Right lobe of liver (tissue), 4 donors: ENCODE measurements around the gene B9D1.

Source experiments
- CTCF ChIP-seq, 4 donors: fragments of 200-600 bp in 3 of 4; fragments of 450-650 bp in 1 of 4; IDR thresholded peaks; one replicate each; pipeline versions ENCODE4 v1.5.1 to v1.8.0; 2016 to 2022; ENCODE audit warnings: antibody characterized with exemption in 4 of 4, mild to moderate bottlenecking in 2 of 4
- POLR2A ChIP-seq: fragments of 450-650 bp; IDR thresholded peaks from one replicate; pipeline ENCODE4 v1.6.1; 2017; ENCODE audit warnings: antibody characterized with exemption, mild to moderate bottlenecking
- donor health status: DM: no; HTN: no; CAD: no.
- donor health status: DM: no; HTN: no; CAD: no.
- donor health status: DM: no; HTN: yes; CAD: no.

- no peak for TF ChIP-seq CTCF (IDR thresholded peaks at IDR 0.05)
- TF ChIP-seq POLR2A = no peak
These were observed 8.0 kb upstream of the B9D1 start for GRCh38 chr17:19370493-19370960.
